Heart left ventricle (tissue), 16 donors: ENCODE data around the gene TMEM182. TPM values are rescaled to one million over a fixed set of nuclear protein-coding genes. Genes with fewer than 3 reads are reported as not detected.

Source experiments
- ATAC-seq, 4 donors: fragments of 200-7000 bp; cut with Tn5 transposase; one replicate each; pipeline ENCODE4 v1.9.1; 2020 to 2022; ENCODE audit warnings: moderate library complexity in 4 of 4, mild to moderate bottlenecking in 3 of 4, moderate number of reproducible peaks in 1 of 4
- DNase-seq, 5 donors: peaks; one replicate each; pipeline ENCODE4 v3.0.0-alpha.2; 2020
- H3K27ac ChIP-seq, 12 donors: fragments of 200-600 bp; sonication (generic) in 4 of 12; one replicate each; pipeline versions ENCODE4 v1.5.0 to v1.8.0; 2016 to 2022; ENCODE audit warnings: mild to moderate bottlenecking in 2 of 12
- H3K27me3 ChIP-seq, 9 donors: fragments of 200-600 bp; sonication (generic) in 2 of 9; one replicate each; pipeline versions ENCODE4 v1.5.1 to v1.8.0; 2016 to 2022; ENCODE audit warnings: mild to moderate bottlenecking in 3 of 9
- H3K36me3 ChIP-seq, 9 donors: fragments of 200-600 bp; sonication (generic) in 2 of 9; one replicate each; pipeline versions ENCODE4 v1.5.0 to v1.8.0; 2018 to 2022; ENCODE audit warnings: mild to moderate bottlenecking in 2 of 9
- H3K4me1 ChIP-seq, 12 donors: fragments of 200-600 bp; sonication (generic) in 4 of 12; one replicate each; pipeline versions ENCODE4 v1.5.0 to v1.8.0; 2016 to 2022; ENCODE audit warnings: mild to moderate bottlenecking in 3 of 12
- H3K4me3 ChIP-seq, 12 donors: fragments of 200-600 bp; sonication (generic) in 4 of 12; one replicate each; pipeline versions ENCODE4 v1.5.0 to v1.8.0; 2017 to 2022; ENCODE audit warnings: mild to moderate bottlenecking in 9 of 12, moderate library complexity in 4 of 12
- H3K9me3 ChIP-seq, 12 donors: fragments of 200-600 bp; sonication (generic) in 4 of 12; one replicate each; pipeline versions ENCODE4 v1.5.0 to v1.8.0; 2016 to 2022; ENCODE audit warnings: mild to moderate bottlenecking in 1 of 12
- CTCF ChIP-seq, 12 donors: fragments of 200-600 bp; sonication (generic) in 4 of 12; IDR thresholded peaks; one replicate each; pipeline versions ENCODE4 v1.5.0 to v1.8.0; 2018 to 2022; ENCODE audit warnings: antibody characterized with exemption in 12 of 12, mild to moderate bottlenecking in 5 of 12
- POLR2A ChIP-seq, 2 donors: fragments of 450-650 bp; IDR thresholded peaks; one replicate each; pipeline ENCODE4 v1.6.1; 2017; ENCODE audit warnings: antibody characterized with exemption in 2 of 2, mild to moderate bottlenecking in 2 of 2, moderate library complexity in 2 of 2
- WGBS, 4 donors: extraction: QIAGEN DNeasy Blood & Tissue Kit in 2 of 4; methylation state at CpG; one replicate each; pipeline versions ENCODE4 v1.1.5 to v1.1.7; 2013 to 2018; 5-methylcytosine and 5-hydroxymethylcytosine counted together
- intact Hi-C, 10 donors: fragments of 100-400 bp; cut with DNase I; formaldehyde crosslinking; loops; one replicate each; pipeline versions ENCODE4 v1.11.1 to v1.14.2; 2022
- polyA plus RNA-seq, 2 donors: library from polyadenylated mRNA; stranded (reverse); fragments of 200-250 nt; gene quantifications; one replicate each; pipeline ENCODE4 v1.2.3, GENCODE V29; 2013
- total RNA-seq, 9 donors: library from RNA; depleted of rRNA in 2 of 9; stranded (reverse); fragments of >200 nt in 2 of 9; fragmentation: NEBNext Ultra II Directional in 3 of 9; extraction: Animal tissue kit (Norgen Biotek cat#: 25700) in 3 of 9; gene quantifications; one replicate each; pipeline versions ENCODE4 v1.1.0 to v1.2.4, GENCODE V29; 2016 to 2023
- donor health status: ischemic (EF 13 %, LVEDD 7.1; RV severe dilation, severe dysfunction).
- donor health status: healthy with polysubstance abuse.
- donor health status: DM: no; HTN: yes; CAD: no.
- donor health status: DM: no; HTN: no; CAD: no.
- donor health status: ischemic (EF 25% LVEDD 6.9; RV normal size, moderate dysfunction).
- donor health status: ischemic (EF 25% LVEDD 5.7; RV mildly dilated, moderate dysfunction).
- donor health status: healthy.
- donor health status: DM: yes; HTN: yes; CAD: no.
- donor health status: ischemic (EF 35%, LVEDD 5.7; RV mildly dilated, moderate dysfunction).
- donor health status: nonischemic (EF 11% LVEDD 7.7; RV severe dilation, severe dysfunction).
- donor health status: DM: yes; HTN: yes; CAD: no.
- donor health status: PGD.
- donor health status: ischemic (EF 29% LVEDD 5.4; RV normal size, mild dysfunction).
- donor health status: nonischemic (EF 23%, LVEDD 6.1; RV moderate dilation, normal function).

Gene TMEM182
- total and polyA plus RNA-seq, 11 donors = 7.5 to 179 (median 144) TPM

GRCh38 chr2:102735416-102736109 is 26.3 kb upstream of the TMEM182 start:
- 73 to 89% (median 81%) methylated on average over 15 of the region's 15 CpGs for WGBS, 4 donors
- no peak for ATAC-seq
- Histone ChIP-seq H3K27ac (peak overlapping the region in 1 of 12 donors; percentile 78), H3K4me1 (peaks cover 0 to 22% (median 11%) of the 10 kb centered on the region in 12 donors), H3K27me3 (no peaks in the 10 kb centered on the region), H3K9me3 (no peaks in the 10 kb centered on the region), H3K4me3 (peak overlapping the region in 10 of 12 donors; percentile 72 to 95 (median 81)), H3K36me3 (peaks cover 0 to 17% (median 14%) of the 10 kb centered on the region in 9 donors)
- TF ChIP-seq CTCF (IDR thresholded peaks at IDR 0.05) = no peak
- TF ChIP-seq POLR2A (IDR thresholded peaks at IDR 0.05) = no peak
- intact Hi-C loops = no loop called here
- no peak for DNase-seq

- H3K27ac ChIP-seq = peak overlapping the region in 11 of 12 donors; percentile 45 to 80 (median 72)
- DNase-seq (peak in 1 of 5 donors; percentile 47), ATAC-seq (peak; percentile 15 to 51 (median 24))
- H3K4me3 ChIP-seq = peak overlapping the region; percentile 47 to 95 (median 81)
- TF ChIP-seq CTCF (IDR thresholded peaks at IDR 0.05) = no peak
- TF ChIP-seq POLR2A (IDR thresholded peaks at IDR 0.05) = no peak
- no peaks in the 10 kb centered on the region for H3K27me3 ChIP-seq
- H3K9me3 ChIP-seq = no peaks in the 10 kb centered on the region
- intact Hi-C loops = no loop called here
- peaks cover 0 to 12% (median 9%) of the 10 kb centered on the region in 9 donors for H3K36me3 ChIP-seq
- H3K4me1 ChIP-seq = peaks cover 0 to 22% (median 11%) of the 10 kb centered on the region in 12 donors
- WGBS, 4 donors = 26 to 41% (median 35%) methylated on average over 6 of the region's 6 CpGs
Observed at GRCh38 chr2:102736110-102736409, 25.8 kb upstream of the TMEM182 start.

- TF ChIP-seq POLR2A (IDR thresholded peaks at IDR 0.05) (peak in 1 of 2 donors; percentile 67), CTCF (IDR thresholded peaks at IDR 0.05) (peak in 1 of 12 donors; percentile 7)
Observed at GRCh38 chr2:102736410-102737409, 25.1 kb upstream of the TMEM182 start.

More at GRCh38 chr2:102736410-102737409, 25.1 kb upstream of the TMEM182 start:
- H3K4me3 ChIP-seq = peak overlapping the region; percentile 47 to 95 (median 81)
- peaks cover 0 to 5% (median 3%) of the 10 kb centered on the region in 9 donors for H3K36me3 ChIP-seq
- peaks cover 0 to 22% (median 11%) of the 10 kb centered on the region in 12 donors for H3K4me1 ChIP-seq
- peak overlapping the region; percentile 41 to 80 (median 72) for H3K27ac ChIP-seq
- ATAC-seq = peak; percentile 83 to 99 (median 98)
- DNase-seq = peak; percentile 80 to 94 (median 83)
- no peaks in the 10 kb centered on the region for H3K27me3 ChIP-seq
- intact Hi-C loops = no loop called here
- H3K9me3 ChIP-seq = peaks cover 0 to 2% (median 0%) of the 10 kb centered on the region in 12 donors
- WGBS, 4 donors = 0 to 1% (median 1%) methylated on average over 21 to 52 of the region's 52 CpGs
